GM18499 (cell line): ENCODE data around the gene SRSF6.
"Not testable (repeated sequence)": the region's sequence is repeated elsewhere in the genome, so short reads cannot be mapped to it uniquely, and the experiment has no call there.

Experiments used
- ATAC-seq: cut with Tn5 transposase; IDR thresholded peaks from one replicate; pipeline ENCODE4 v1.9.1; 2021; ENCODE audit warnings: moderate number of reproducible peaks; ENCODE audit not compliant: insufficient read depth, unreplicated experiment

The SRSF6 gene

GRCh38 chr20:43448431-43448747 is 9.3 kb upstream of the SRSF6 start:
- ATAC-seq = not testable (repeated sequence)

- ATAC-seq = no peak
These were observed 8.8 kb upstream of the SRSF6 start for GRCh38 chr20:43448748-43449535.

GRCh38 chr20:43450841-43451799 is 6.6 kb upstream of the SRSF6 start:
- ATAC-seq = no peak

GRCh38 chr20:43452404-43453126 is 5.1 kb upstream of the SRSF6 start:
- no peak for ATAC-seq

- ATAC-seq = not testable (repeated sequence)
These were observed 1.4 kb upstream of the SRSF6 start for GRCh38 chr20:43456252-43456651.

GRCh38 chr20:43456809-43457639 is 672 bp upstream of the SRSF6 start:
- peak; percentile 64 for ATAC-seq

- no peak for ATAC-seq
These were observed 777 bp downstream of the SRSF6 start for GRCh38 chr20:43458422-43458924.

- ATAC-seq = no peak
These were observed 1.6 kb downstream of the SRSF6 start for GRCh38 chr20:43459022-43459942.

GRCh38 chr20:43460172-43460829 is 2.6 kb downstream of the SRSF6 start:
- ATAC-seq = no peak

- ATAC-seq = no peak
These were observed 3.1 kb downstream of the SRSF6 start for GRCh38 chr20:43460830-43461200.

- ATAC-seq = no peak
These were observed 4.4 kb downstream of the SRSF6 start for GRCh38 chr20:43461894-43462659.

- ATAC-seq = no peak
These were observed 5.2 kb downstream of the SRSF6 start for GRCh38 chr20:43462660-43463526.

- no peak for ATAC-seq
These were observed 6.0 kb downstream of the SRSF6 start for GRCh38 chr20:43463527-43464218.

- ATAC-seq = no peak
These were observed 6.6 kb downstream of the SRSF6 start for GRCh38 chr20:43464219-43464790.

GRCh38 chr20:43465625-43465943 is 7.9 kb downstream of the SRSF6 start:
- no peak for ATAC-seq

- ATAC-seq = no peak
These were observed 9.9 kb downstream of the SRSF6 start for GRCh38 chr20:43467589-43467988.
